Measurements from ENCODE around the gene MTHFD2.
"Not testable (repeated sequence)": the region's sequence is repeated elsewhere in the genome, so short reads cannot be mapped to it uniquely, and the experiment has no call there.

Gene MTHFD2

DNA sequence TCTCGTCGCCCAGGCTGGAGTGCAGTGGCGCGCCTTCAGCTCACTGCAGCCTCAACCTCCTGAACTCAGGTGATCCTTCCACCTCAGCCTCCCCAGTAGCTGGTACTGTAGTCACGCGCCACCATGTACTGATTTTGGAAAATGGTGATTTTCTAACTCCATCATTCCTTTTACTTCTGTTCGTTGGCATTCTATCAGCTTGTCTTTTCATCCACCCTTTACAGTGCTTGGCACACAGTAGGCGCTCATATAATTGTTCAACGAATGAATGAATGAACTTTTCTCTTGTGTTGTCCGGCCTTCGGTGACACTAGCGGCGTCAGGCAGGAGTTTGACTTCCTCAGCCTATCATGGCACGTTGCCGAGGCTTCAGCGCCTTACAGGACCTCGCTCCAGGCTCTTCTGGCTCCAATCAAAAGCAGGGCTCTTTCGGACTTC, 373 bp upstream of the MTHFD2 start:
- DNase-seq (ENCODE audit: low read depth): no peak

- DNase-seq (ENCODE audit: low read depth): no peak
These were observed 873 bp downstream of the MTHFD2 start for GRCh38 chr2:74199275-74199701.

GRCh38 chr2:74199871-74200305, 1.5 kb downstream of the MTHFD2 start:
- no peak for DNase-seq (ENCODE audit: low read depth)

GRCh38 chr2:74201196-74201595, 2.8 kb downstream of the MTHFD2 start:
- DNase-seq (ENCODE audit: low read depth): no peak

DNA sequence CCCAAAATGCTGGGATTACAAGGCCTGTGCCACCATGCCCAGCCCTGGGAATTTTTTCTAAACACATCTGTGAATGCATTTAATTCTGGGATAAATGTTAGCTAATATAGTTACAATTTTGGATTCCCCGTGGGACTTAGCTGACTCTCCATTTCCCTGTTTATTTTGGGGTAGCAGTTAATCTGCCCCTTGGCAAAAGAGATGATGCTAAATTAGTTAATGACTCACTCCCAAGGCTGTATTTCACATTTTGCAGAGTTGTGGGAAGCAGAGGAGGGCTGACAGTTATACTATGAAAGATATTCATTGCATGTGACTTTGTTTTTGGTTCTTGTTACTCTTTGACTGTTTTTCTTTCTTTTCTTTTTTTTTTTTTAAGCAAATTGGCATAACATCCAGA, 3.2 kb downstream of the MTHFD2 start:
- DNase-seq (ENCODE audit: low read depth): no peak

- DNase-seq (ENCODE audit: low read depth): no peak
These were observed 6.0 kb downstream of the MTHFD2 start for GRCh38 chr2:74204436-74204835.

- DNase-seq (ENCODE audit: low read depth): no peak
These were observed 6.7 kb downstream of the MTHFD2 start for GRCh38 chr2:74205113-74205512.

DNA sequence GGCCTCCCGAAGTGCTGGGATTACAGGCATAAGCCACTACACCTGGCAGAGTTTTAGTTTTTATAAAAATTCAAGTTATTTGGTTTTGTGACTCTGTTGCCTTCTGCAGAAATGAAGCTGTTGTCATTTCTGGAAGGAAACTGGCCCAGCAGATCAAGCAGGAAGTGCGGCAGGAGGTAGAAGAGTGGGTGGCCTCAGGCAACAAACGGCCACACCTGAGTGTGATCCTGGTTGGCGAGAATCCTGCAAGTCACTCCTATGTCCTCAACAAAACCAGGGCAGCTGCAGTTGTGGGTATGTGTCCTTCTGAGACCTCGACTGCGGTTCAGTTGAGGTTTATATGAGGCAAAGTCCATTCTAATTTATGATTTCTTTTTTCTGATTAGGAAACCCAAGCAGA, 7.2 kb downstream of the MTHFD2 start:
- DNase-seq (ENCODE audit: low read depth): no peak

- peak; percentile 13 for DNase-seq (ENCODE audit: low read depth)
These were observed 7.8 kb downstream of the MTHFD2 start for GRCh38 chr2:74206180-74206688.

- DNase-seq (ENCODE audit: low read depth): no peak
These were observed 14.4 kb downstream of the MTHFD2 start for GRCh38 chr2:74212702-74213410.

- not testable (repeated sequence) for DNase-seq (ENCODE audit: low read depth)
These were observed 17.4 kb downstream of the MTHFD2 start for GRCh38 chr2:74215771-74216170.

DNA sequence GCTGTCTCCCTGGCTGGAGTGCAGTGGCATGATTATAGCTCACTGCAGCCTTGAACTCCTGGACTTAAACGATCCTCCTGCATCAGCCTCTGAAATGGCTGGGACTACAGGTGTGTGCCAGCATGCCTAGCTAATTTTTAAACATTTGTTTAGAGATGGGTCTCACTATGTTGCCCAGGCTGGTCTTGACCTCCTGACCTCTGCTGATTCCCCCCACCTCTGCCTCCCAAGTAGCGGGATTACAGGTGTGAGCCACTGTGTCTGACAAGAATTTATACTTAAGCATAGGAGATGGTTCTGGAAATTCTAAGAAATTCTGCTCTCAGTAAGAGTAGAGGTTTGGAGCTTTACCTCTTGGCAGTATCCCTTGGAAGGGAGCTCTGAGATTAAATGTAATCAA, 18.2 kb downstream of the MTHFD2 start:
- DNase-seq (ENCODE audit: low read depth): no peak

DNA sequence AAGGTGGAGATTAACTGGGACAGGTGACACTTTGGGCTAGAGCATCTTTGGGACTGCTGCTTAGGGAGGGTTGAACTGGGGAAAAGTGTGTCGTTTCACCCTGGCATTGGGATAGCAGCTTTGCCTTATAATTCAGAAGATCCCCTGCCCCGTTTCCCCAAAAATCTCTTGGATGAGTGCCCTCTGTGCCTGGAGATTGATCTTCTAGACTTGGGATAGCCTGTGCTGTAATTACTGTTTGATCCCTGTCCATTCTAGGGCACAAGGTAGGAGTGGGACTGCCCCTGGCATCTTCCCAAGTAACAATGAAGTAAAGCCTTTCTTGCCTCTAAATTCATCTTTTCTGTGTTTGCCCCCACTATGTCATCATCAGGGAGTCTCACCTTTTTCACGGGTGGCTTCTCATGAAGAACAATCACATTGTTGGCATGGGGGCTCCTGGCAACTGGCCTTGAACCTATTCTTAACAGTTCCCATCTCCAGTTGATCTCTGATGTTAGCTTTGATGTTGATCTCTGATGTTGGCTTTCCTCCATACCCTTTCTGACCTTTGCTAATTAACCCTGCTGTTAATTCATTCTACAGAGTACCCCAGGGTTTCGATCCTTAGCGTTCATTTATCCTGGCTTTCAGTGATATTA, 21.6 kb downstream of the MTHFD2 start:
- no peak for DNase-seq (ENCODE audit: low read depth)

- DNase-seq (ENCODE audit: low read depth): no peak
These were observed 22.7 kb downstream of the MTHFD2 start for GRCh38 chr2:74221091-74221490.

GRCh38 chr2:74221604-74222299, 23.3 kb downstream of the MTHFD2 start:
- no peak for DNase-seq (ENCODE audit: low read depth)

DNA sequence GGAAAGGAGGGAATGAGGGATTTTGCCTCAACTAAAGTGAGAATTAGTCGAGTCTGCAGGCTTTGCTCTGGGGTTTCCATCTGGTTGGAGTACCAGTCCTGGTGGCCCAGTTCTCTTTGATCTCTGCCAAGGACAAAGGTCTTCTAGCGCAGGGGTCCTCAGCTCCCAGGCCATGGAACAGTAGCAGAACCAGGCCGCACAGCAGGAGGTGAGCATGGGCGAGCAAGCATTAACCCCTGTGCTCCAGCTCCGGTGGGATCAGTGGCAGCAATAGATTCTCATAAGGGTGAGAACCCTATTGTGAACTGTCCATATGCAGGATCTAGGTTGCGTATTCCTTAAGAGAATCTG, 23.9 kb downstream of the MTHFD2 start:
- DNase-seq (ENCODE audit: low read depth): no peak

DNA sequence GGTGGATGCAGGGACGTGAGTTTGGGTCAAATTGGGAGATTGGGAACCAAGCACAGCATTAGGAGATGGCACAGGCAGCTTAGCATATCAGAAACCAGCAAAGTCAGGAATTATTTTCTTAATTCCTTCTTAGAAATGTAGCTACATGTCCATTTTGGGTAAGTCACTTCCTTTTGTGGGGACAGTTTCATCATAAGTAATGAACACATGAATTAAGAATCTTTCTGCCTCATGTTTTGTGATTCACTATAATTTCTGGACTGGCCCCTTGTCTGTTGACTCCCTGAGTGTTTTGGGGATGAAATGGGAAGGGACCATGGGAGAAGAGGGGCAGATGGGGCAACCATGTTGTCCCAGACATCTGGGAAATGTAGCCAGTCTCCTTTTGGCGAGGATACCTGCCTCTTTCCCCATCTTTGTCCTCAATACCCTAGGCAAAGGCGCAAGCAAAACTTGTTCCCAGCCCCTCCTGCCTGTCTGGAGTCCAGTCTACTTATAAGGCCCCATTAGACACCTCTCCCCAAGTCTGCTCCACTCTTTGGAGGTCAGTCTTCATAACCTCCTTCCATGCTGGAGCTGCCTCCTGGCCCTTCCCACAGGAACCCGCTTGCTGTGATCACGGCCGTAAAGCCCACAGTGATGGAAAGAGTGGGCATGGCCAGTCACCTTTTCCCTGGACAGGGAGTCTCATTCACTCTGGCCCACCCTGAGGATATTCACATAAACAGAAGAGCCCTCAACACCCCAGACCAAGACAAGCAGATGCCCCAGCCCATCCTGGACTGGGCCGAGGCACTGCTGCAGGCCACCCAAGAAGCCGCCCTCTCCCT, 25.7 kb downstream of the MTHFD2 start:
- DNase-seq (ENCODE audit: low read depth): no peak

- no peak for DNase-seq (ENCODE audit: low read depth)
These were observed 27.5 kb downstream of the MTHFD2 start for GRCh38 chr2:74225698-74226459.

GRCh38 chr2:74226648-74227213, 28.3 kb downstream of the MTHFD2 start:
- DNase-seq (ENCODE audit: low read depth): no peak

DNA sequence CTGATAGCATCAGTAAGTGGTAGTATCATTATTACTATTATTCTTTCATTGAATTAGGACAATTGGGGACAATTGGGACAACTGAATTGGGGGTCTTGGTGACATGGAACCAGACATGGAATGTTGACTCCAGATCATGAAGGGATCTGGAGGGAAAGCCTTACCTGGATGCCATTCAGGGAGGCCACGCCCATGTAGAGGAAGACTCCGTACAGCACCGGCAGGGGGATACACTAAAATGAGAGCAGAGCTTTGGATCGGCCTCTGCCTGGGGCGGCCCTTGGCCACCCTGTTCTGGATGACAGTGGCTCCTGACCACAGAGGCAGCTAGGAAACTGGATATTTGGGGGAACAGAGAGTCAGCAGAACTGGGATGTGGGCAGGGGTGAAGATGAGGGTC, 29.2 kb downstream of the MTHFD2 start:
- no peak for DNase-seq (ENCODE audit: low read depth)

DNA sequence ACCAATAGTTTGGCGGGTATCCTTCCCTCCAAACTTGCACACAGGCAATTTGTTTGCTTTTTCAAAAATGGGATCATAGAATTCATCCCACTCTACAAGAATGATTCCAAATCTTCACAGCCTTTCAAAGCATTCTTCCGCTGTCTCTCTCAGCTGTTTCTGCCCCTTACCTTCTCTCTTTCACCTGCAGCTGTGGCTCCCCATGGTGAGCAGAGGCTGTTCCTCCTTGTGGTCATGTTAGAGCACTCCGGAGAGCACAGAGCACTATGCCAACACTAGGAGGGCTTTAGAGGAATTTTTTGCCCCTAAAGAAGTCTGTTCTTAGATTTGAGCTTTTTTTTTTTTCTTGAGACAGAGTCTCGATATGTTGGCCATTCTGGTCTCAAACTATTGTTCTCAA, 30.4 kb downstream of the MTHFD2 start:
- no peak for DNase-seq (ENCODE audit: low read depth)
